ENCODE measurements around the gene KLK4.

KLK4 gene, protein sequence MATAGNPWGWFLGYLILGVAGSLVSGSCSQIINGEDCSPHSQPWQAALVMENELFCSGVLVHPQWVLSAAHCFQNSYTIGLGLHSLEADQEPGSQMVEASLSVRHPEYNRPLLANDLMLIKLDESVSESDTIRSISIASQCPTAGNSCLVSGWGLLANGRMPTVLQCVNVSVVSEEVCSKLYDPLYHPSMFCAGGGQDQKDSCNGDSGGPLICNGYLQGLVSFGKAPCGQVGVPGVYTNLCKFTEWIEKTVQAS
- long read RNA-seq = 0 reads

DNA sequence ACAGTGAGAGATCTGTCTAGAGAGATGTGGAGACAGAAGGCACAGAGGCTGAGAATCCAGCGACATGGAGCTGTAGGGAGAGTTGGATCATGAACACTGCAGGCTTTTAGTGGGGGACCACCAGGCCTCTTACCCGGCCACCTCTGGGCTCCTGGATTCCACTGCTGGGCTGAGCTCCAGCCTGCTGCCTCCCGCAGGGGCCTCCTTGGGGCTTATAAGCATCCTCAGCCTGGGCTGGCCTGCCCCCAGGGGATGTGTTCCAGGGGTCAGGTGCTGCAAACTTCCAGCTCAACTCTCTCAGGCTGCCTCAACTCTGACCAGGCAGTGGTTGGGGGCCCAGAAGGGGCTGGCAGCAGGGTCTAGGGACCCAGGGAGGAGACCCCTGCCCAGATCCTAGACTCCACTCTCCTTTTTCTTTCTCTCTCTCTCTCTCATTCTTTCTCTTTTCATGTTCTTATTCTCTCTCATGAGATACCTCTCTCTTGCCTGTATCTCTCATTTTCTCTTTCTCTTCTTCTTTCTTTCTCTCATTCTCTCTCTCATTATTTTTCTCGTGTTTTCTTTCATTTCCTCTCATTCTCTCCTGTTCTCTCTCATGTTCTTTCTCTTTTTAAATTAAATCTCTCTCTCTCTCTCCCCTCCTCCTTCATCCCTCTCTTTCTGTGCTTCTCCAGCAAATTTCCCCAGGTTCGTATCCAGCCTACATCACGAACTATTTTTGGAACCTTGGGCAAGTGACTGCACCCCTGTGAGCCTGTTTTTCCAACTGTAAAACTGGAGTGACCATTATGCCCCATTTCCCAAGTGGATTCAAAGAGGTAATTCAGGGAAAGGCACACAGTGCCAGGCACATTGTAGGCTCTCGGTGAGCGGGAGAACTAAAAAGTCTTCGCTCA lies at the start of gene KLK4:
Gene KLK4, minus strand, starts transcription at position 190 of the 896 bp plus-strand sequence. CDS start 657 bp downstream, outside the sequence.
- TF ChIP-seq, protein P1, sequence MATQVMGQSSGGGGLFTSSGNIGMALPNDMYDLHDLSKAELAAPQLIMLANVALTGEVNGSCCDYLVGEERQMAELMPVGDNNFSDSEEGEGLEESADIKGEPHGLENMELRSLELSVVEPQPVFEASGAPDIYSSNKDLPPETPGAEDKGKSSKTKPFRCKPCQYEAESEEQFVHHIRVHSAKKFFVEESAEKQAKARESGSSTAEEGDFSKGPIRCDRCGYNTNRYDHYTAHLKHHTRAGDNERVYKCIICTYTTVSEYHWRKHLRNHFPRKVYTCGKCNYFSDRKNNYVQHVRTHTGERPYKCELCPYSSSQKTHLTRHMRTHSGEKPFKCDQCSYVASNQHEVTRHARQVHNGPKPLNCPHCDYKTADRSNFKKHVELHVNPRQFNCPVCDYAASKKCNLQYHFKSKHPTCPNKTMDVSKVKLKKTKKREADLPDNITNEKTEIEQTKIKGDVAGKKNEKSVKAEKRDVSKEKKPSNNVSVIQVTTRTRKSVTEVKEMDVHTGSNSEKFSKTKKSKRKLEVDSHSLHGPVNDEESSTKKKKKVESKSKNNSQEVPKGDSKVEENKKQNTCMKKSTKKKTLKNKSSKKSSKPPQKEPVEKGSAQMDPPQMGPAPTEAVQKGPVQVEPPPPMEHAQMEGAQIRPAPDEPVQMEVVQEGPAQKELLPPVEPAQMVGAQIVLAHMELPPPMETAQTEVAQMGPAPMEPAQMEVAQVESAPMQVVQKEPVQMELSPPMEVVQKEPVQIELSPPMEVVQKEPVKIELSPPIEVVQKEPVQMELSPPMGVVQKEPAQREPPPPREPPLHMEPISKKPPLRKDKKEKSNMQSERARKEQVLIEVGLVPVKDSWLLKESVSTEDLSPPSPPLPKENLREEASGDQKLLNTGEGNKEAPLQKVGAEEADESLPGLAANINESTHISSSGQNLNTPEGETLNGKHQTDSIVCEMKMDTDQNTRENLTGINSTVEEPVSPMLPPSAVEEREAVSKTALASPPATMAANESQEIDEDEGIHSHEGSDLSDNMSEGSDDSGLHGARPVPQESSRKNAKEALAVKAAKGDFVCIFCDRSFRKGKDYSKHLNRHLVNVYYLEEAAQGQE (IDR thresholded peaks at IDR 0.05; ENCODE audit: insufficient replicate concordance, low read depth) = no peak
- TF ChIP-seq, protein P2, sequence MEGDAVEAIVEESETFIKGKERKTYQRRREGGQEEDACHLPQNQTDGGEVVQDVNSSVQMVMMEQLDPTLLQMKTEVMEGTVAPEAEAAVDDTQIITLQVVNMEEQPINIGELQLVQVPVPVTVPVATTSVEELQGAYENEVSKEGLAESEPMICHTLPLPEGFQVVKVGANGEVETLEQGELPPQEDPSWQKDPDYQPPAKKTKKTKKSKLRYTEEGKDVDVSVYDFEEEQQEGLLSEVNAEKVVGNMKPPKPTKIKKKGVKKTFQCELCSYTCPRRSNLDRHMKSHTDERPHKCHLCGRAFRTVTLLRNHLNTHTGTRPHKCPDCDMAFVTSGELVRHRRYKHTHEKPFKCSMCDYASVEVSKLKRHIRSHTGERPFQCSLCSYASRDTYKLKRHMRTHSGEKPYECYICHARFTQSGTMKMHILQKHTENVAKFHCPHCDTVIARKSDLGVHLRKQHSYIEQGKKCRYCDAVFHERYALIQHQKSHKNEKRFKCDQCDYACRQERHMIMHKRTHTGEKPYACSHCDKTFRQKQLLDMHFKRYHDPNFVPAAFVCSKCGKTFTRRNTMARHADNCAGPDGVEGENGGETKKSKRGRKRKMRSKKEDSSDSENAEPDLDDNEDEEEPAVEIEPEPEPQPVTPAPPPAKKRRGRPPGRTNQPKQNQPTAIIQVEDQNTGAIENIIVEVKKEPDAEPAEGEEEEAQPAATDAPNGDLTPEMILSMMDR (IDR thresholded peaks at IDR 0.05; ENCODE audit: insufficient read depth, low read length) = no peak
- TF ChIP-seq SPI1 (IDR thresholded peaks at IDR 0.05; ENCODE audit: borderline replicate concordance, low read depth) (no peak), POLR2AphosphoS5 (IDR thresholded peaks at IDR 0.05; ENCODE audit: low read depth) (no peak), GABPA (IDR thresholded peaks at IDR 0.05; ENCODE audit: low read depth) (no peak)
- Histone ChIP-seq H3K27ac (replicated peaks) (no peak within 1 kb of the TSS), H3K4me3 (replicated peaks; ENCODE audit: insufficient read depth, low read length) (no peak within 1 kb of the TSS), H3K27me3 (ENCODE audit: insufficient read depth, poor library complexity, severe bottlenecking) (peaks cover 38% of the 10 kb centered on the region)
- no peak for DNase-seq (ENCODE audit: low read depth in 1 of 2, low spot score in 1 of 2)

DNA sequence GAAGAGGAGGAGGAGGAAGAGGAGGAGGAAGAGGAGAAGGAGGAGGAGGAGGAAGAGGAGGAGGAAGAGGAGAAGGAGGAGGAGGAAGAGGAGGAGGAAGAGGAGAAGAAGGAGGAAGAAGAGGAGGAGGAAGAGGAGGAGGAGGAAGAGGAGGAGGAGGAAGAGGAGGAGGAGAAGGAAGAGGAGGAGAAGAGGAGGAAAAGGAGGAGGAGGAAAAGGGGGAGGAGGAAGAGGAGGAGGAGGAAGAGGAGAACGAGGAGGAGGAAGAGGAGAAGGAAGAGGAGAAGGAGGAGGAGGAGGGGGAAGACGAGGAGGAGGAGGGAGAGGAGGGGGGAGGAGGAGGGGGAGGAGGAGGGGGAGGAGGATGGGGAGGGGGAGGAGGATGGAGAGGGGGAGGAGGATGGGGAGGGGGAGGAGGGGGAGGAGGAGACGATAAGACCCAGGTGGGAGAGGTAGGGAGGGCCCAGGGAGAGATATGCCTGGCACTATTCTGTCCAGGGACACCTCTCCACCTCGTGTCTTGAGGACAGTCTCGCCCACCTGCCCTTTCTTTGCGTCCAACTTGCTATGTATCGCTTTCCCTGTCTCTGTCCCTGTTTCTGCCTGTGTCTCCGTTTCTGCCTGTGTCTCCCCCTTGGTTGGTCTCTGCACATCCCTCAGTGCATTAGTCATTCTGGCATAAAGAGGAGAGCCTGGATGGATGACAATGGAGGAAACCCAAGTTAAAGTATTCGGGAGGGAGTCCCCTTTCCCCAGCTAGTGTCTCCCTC lies 48.7 kb upstream of the KLK4 start:
- DNase-seq (ENCODE audit: low read depth in 1 of 2, low spot score in 1 of 2) = no peak
- H3K27ac ChIP-seq (replicated peaks) = no peak overlapping the region
- no peak for TF ChIP-seq SPI1 (IDR thresholded peaks at IDR 0.05; ENCODE audit: borderline replicate concordance, low read depth)
- TF ChIP-seq POLR2AphosphoS5 (IDR thresholded peaks at IDR 0.05; ENCODE audit: low read depth) = no peak
- no peak for TF ChIP-seq GABPA (IDR thresholded peaks at IDR 0.05; ENCODE audit: low read depth)
- TF ChIP-seq, protein P1 (IDR thresholded peaks at IDR 0.05; ENCODE audit: insufficient replicate concordance, low read depth) = no peak
- TF ChIP-seq, protein P2 (IDR thresholded peaks at IDR 0.05; ENCODE audit: insufficient read depth, low read length) = no peak
- no peaks in the 10 kb centered on the region for H3K27me3 ChIP-seq (ENCODE audit: insufficient read depth, poor library complexity, severe bottlenecking)
- H3K4me3 ChIP-seq (replicated peaks; ENCODE audit: insufficient read depth, low read length) = no peak overlapping the region

DNA sequence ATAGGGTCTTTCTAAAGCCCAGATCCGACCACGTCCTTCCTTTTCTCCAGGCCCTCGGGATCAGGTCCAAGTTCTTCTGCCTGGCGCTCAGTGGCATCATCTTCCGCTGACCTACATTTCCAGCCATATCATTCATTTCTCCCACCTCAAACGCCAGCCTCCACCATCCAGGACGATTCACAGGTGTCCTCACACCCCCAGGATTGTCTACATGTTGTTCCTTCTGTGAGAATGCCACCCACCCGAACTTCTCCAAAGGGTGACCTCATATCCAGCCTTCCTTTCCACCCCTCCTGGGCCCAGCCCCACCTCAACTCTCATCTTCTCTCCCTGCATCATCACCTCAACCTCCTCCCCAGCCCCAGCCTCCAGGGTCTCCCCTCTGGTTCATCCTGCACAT lies 46.4 kb upstream of the KLK4 start:
- DNase-seq (ENCODE audit: low read depth in 1 of 2, low spot score in 1 of 2) = no peak
- H3K27ac ChIP-seq (replicated peaks) = no peak overlapping the region
- no peak for TF ChIP-seq SPI1 (IDR thresholded peaks at IDR 0.05; ENCODE audit: borderline replicate concordance, low read depth)
- TF ChIP-seq, protein P1 (IDR thresholded peaks at IDR 0.05; ENCODE audit: insufficient replicate concordance, low read depth) = no peak
- no peak for TF ChIP-seq POLR2AphosphoS5 (IDR thresholded peaks at IDR 0.05; ENCODE audit: low read depth)
- TF ChIP-seq GABPA (IDR thresholded peaks at IDR 0.05; ENCODE audit: low read depth) = no peak
- TF ChIP-seq, protein P2 (IDR thresholded peaks at IDR 0.05; ENCODE audit: insufficient read depth, low read length) = no peak
- no peaks in the 10 kb centered on the region for H3K27me3 ChIP-seq (ENCODE audit: insufficient read depth, poor library complexity, severe bottlenecking)
- H3K4me3 ChIP-seq (replicated peaks; ENCODE audit: insufficient read depth, low read length) = no peak overlapping the region

Measured in HL-60 (cell line).